PC-3 (cell line): ENCODE measurements around the gene CD44. TPM values are rescaled to one million over a fixed set of nuclear protein-coding genes. Genes with fewer than 3 reads are reported as not detected.

ENCODE experiments used
- ATAC-seq: fragments of 200-7000 bp; cut with Tn5 transposase; 2 replicates; pipeline ENCODE4 v1.9.1; 2020; ENCODE audit warnings: mild to moderate bottlenecking, moderate library complexity
- BruUV-seq: library from RNA; stranded (reverse); fragments of 400-500 nt; replicated peaks from 2 replicates; lab custom pipeline; 2021; lab: Mats Ljungman, UMichigan
- CTCF ChIA-PET: fragments of 300-600 bp; sonication (Branson Sonifier 250); formaldehyde crosslinking; loops from one replicate; lab custom pipeline; 2022; ENCODE audit warnings: antibody characterized with exemption; lab: Charles Lee
- POLR2A ChIA-PET: fragments of 300-600 bp; sonication (Branson Sonifier 250); formaldehyde crosslinking; loops from one replicate; lab custom pipeline; 2022; ENCODE audit warnings: antibody characterized with exemption; ENCODE audit not compliant: unreplicated experiment; lab: Charles Lee
- DNase-seq: peaks from one replicate; pipeline ENCODE4 v3.0.0-alpha.2; 2015
- H2AFZ ChIP-seq: fragments of 300-600 bp; sonication (generic); 2 replicates; pipeline ENCODE4 v1.6.0; 2016; ENCODE audit warnings: antibody characterized with exemption, low read length
- H3F3A ChIP-seq: fragments of 300-600 bp; sonication (generic); one replicate; pipeline ENCODE4 v1.6.0; 2017; ENCODE audit warnings: antibody characterized with exemption, low read length, control low read depth, mild to moderate bottlenecking; ENCODE audit not compliant: unreplicated experiment
- H3K27ac ChIP-seq: fragments of 300-600 bp; sonication (generic); 2 replicates; pipeline ENCODE4 v1.5.1; 2016; ENCODE audit warnings: mild to moderate bottlenecking, low read length
- H3K27me3 ChIP-seq: fragments of 300-600 bp; sonication (generic); 2 replicates; pipeline ENCODE4 v1.6.1; 2016; ENCODE audit warnings: low read length, mixed read lengths
- H3K36me3 ChIP-seq: fragments of 300-600 bp; sonication (generic); 2 replicates; pipeline ENCODE4 v1.6.1; 2016; ENCODE audit warnings: low read depth, mixed run types, low read length, mixed read lengths
- H3K4me1 ChIP-seq: fragments of 300-600 bp; sonication (generic); 2 replicates; pipeline ENCODE4 v1.5.1; 2016; ENCODE audit warnings: low read length; ENCODE audit not compliant: insufficient read depth
- H3K4me2 ChIP-seq: fragments of 300-600 bp; sonication (generic); 2 replicates; pipeline ENCODE4 v1.6.0; 2016; ENCODE audit warnings: low read length
- H3K4me3 ChIP-seq: fragments of 300-600 bp; sonication (generic); 2 replicates; pipeline ENCODE4 v1.5.1; 2016; ENCODE audit warnings: mild to moderate bottlenecking, low read length, mixed read lengths
- H3K79me2 ChIP-seq: fragments of 300-600 bp; sonication (generic); 2 replicates; pipeline ENCODE4 v1.6.1; 2017; ENCODE audit warnings: low read length, mixed read lengths
- H3K9ac ChIP-seq: fragments of 300-600 bp; sonication (generic); 2 replicates; pipeline ENCODE4 v1.6.0; 2016; ENCODE audit warnings: mild to moderate bottlenecking, low read length
- H3K9me2 ChIP-seq: fragments of 300-600 bp; sonication (generic); replicated peaks from 2 replicates; pipeline ENCODE4 v1.6.1; 2016; ENCODE audit warnings: mixed run types, low read length, mixed read lengths
- H3K9me3 ChIP-seq: fragments of 300-600 bp; sonication (generic); 2 replicates; pipeline ENCODE4 v1.6.1; 2016; ENCODE audit warnings: low read length, mixed read lengths
- H4K20me1 ChIP-seq: fragments of 300-600 bp; sonication (generic); 2 replicates; pipeline ENCODE4 v1.6.1; 2016; ENCODE audit warnings: low read length, mixed read lengths
- CTCF ChIP-seq: fragments of 300-600 bp; sonication (generic); conservative IDR thresholded peaks from 2 replicates; pipeline ENCODE4 v1.5.1; 2017; ENCODE audit warnings: antibody characterized with exemption, low read depth, mild to moderate bottlenecking, low read length
- EZH2 ChIP-seq: fragments of 300-600 bp; sonication (generic); IDR thresholded peaks from one replicate; pipeline ENCODE4 v1.6.1; 2017; ENCODE audit warnings: antibody characterized with exemption, mild to moderate bottlenecking, low read length; ENCODE audit not compliant: unreplicated experiment
- EZH2phosphoT487 ChIP-seq: fragments of 300-600 bp; sonication (generic); IDR thresholded peaks from 2 replicates; pipeline ENCODE4 v1.6.1; 2018; ENCODE audit warnings: mild to moderate bottlenecking, antibody characterized with exemption, low read length, borderline replicate concordance
- intact Hi-C: fragments of 100-400 bp; cut with micrococcal nuclease; formaldehyde crosslinking; loops from 2 replicates; pipeline ENCODE4 v1.9.0; 2023
- total RNA-seq: library from RNA; depleted of rRNA; stranded (reverse); fragments of >200 nt; gene quantifications from 2 replicates; pipeline ENCODE4 v1.2.3, GENCODE V29; 2014

Gene CD44
- total RNA-seq, 1 experiment from 2014 or later = 181 TPM

- DNase-seq (no peak), ATAC-seq (no peak)
- no peak for TF ChIP-seq EZH2
- TF ChIP-seq EZH2phosphoT487 = no peak
- no peak for TF ChIP-seq CTCF
- Histone ChIP-seq H3K4me2 (peak overlapping the region; percentile 89), H3K9me2 (no peaks in the 10 kb centered on the region), H3K79me2 (peaks cover 100% of the 10 kb centered on the region), H3K27me3 (no peaks in the 10 kb centered on the region), H3K9me3 (no peaks in the 10 kb centered on the region), H3K4me3 (peak overlapping the region; percentile 99), H3K27ac (peak overlapping the region; percentile 82), H3K36me3 (peaks cover 41% of the 10 kb centered on the region), H4K20me1 (peaks cover 85% of the 10 kb centered on the region), H3K4me1 (peaks cover 59% of the 10 kb centered on the region), H3K9ac (peak overlapping the region; percentile 32), H3F3A (no peaks in the 10 kb centered on the region), H2AFZ (no peak overlapping the region)
- CTCF ChIA-PET = no interaction called here
- POLR2A ChIA-PET = interaction anchor here (0.5 kb wide), 1 partner anchor 82 kb away, joined by 3 read pairs; no protein-coding TSS in a partner anchor
- intact Hi-C loops = loop anchor here (5.0 kb wide), 2 partner anchors 146 to 249 kb away; no protein-coding TSS in a partner anchor
- no TSS peak for BruUV-seq
Observed at GRCh38 chr11:35143297-35144135, 4.5 kb downstream of the CD44 start.

- H2AFZ ChIP-seq = no peak overlapping the region
- no peaks in the 10 kb centered on the region for H3K9me3 ChIP-seq
- TF ChIP-seq CTCF (no peak), EZH2 (no peak), EZH2phosphoT487 (no peak)
- H3K79me2 ChIP-seq = peaks cover 100% of the 10 kb centered on the region
- peaks cover 57% of the 10 kb centered on the region for H3K4me1 ChIP-seq
- CTCF ChIA-PET = no interaction called here
- peaks cover 92% of the 10 kb centered on the region for H4K20me1 ChIP-seq
- ATAC-seq = no peak; the same call in 1 of the 2 replicates
- H3K9me2 ChIP-seq = no peaks in the 10 kb centered on the region
- H3K9ac ChIP-seq = peak overlapping the region; percentile 32
- H3K27me3 ChIP-seq = no peaks in the 10 kb centered on the region
- no TSS peak for BruUV-seq
- intact Hi-C loops = loop anchor here (5.0 kb wide), 2 partner anchors 147 to 248 kb away; no protein-coding TSS in a partner anchor
- DNase-seq = peak; percentile 83
- H3F3A ChIP-seq = no peaks in the 10 kb centered on the region
- POLR2A ChIA-PET = no interaction called here
- H3K4me3 ChIP-seq = peak overlapping the region; percentile 99
- H3K4me2 ChIP-seq = peak overlapping the region; percentile 89
- H3K27ac ChIP-seq = peak overlapping the region; percentile 82
- H3K36me3 ChIP-seq = peaks cover 48% of the 10 kb centered on the region
Observed at GRCh38 chr11:35144136-35144741, 5.3 kb downstream of the CD44 start.
